Measurements from ENCODE around the gene ALG14.

ALG14 gene

GRCh38 chr1:94971491-94971924 is 101.2 kb downstream of the ALG14 start:
- DNase-seq (no peak), ATAC-seq (no peak)
- no peak overlapping the region for H3K4me3 Mint-ChIP-seq
- H3K9me3 Mint-ChIP-seq, result no peaks in the 10 kb centered on the region
- no peaks in the 10 kb centered on the region for H3K27me3 Mint-ChIP-seq
- H3K4me1 Mint-ChIP-seq, result peaks cover 5% of the 10 kb centered on the region
- no peak overlapping the region for H3K27ac Mint-ChIP-seq

DNA sequence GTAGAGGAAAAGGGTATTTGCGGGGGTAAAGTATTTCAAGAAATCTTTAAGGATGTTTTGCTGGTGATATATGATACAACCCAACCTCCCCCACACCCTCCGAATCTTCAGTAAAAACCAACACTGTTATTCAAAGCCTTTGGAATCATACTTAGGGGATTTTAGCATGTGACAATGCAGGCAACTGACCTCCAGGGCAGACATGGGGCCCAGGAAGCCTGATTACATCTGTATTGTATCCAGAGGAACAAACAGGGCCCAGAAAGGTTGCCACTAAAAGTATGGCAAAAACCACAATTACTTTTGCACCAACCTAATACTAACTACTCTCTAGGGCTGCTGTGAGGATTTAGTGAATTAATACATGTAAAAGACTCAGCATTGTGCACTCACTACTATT is 102.0 kb downstream of the ALG14 start:
- no peaks in the 10 kb centered on the region for H3K9me3 Mint-ChIP-seq
- H3K4me1 Mint-ChIP-seq, result peaks cover 5% of the 10 kb centered on the region
- no peak overlapping the region for H3K4me3 Mint-ChIP-seq
- no peak for ATAC-seq
- no peak overlapping the region for H3K27ac Mint-ChIP-seq
- H3K27me3 Mint-ChIP-seq, result no peaks in the 10 kb centered on the region
- no peak for DNase-seq

DNA sequence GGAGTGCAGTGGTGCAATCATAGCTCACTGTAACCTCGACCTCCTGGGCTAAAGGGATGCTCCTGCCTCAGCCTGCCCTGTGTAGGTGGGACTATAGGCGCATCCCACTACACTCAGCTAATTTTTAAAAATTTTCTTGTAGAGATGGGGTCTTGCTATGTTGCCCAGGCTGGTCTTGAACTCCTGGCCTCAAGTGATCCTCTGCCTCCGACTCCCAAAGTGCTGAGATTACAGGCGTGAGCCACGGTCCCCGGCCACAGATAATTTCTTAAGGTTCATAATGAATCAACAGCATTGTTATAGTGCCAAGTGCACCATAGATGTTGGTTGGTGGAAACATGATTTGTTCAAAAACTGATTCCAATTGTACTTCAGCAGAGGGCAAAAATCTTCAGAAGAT is 103.6 kb downstream of the ALG14 start:
- peaks cover 5% of the 10 kb centered on the region for H3K4me1 Mint-ChIP-seq
- no peaks in the 10 kb centered on the region for H3K9me3 Mint-ChIP-seq
- DNase-seq (no peak), ATAC-seq (no peak)
- no peak overlapping the region for H3K27ac Mint-ChIP-seq
- H3K4me3 Mint-ChIP-seq, result no peak overlapping the region
- no peaks in the 10 kb centered on the region for H3K27me3 Mint-ChIP-seq

DNA sequence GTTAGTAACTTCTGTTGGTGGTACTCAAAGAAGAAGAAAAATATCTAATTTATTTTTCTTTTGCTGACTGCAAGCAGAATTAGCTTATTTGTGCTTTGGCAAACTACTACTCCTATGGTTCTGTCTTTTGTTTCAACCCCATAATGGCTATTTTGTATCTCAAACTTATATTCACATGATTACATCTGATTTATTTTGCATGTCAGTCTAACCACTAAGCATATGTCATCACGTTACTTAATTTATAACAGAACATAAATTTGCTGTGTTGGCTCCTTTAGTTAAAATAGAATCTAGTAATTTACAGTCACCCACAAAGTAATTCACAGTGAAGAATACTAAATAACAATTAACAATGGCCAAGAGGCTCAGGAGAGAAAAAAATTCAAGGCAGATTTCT is 106.7 kb downstream of the ALG14 start:
- peaks cover 7% of the 10 kb centered on the region for H3K4me1 Mint-ChIP-seq
- H3K4me3 Mint-ChIP-seq, result no peak overlapping the region
- no peak overlapping the region for H3K27ac Mint-ChIP-seq
- no peak for ATAC-seq
- no peaks in the 10 kb centered on the region for H3K27me3 Mint-ChIP-seq
- no peaks in the 10 kb centered on the region for H3K9me3 Mint-ChIP-seq
- DNase-seq, result no peak

- H3K27ac Mint-ChIP-seq, result no peak overlapping the region
- no peaks in the 10 kb centered on the region for H3K9me3 Mint-ChIP-seq
- peaks cover 7% of the 10 kb centered on the region for H3K4me1 Mint-ChIP-seq
- H3K27me3 Mint-ChIP-seq, result no peaks in the 10 kb centered on the region
- H3K4me3 Mint-ChIP-seq, result peak overlapping the region in 1 of 2 donors; percentile 41
- ATAC-seq (no peak), DNase-seq (no peak)
Observed at GRCh38 chr1:94963864-94964263, 108.9 kb downstream of the ALG14 start.

DNA sequence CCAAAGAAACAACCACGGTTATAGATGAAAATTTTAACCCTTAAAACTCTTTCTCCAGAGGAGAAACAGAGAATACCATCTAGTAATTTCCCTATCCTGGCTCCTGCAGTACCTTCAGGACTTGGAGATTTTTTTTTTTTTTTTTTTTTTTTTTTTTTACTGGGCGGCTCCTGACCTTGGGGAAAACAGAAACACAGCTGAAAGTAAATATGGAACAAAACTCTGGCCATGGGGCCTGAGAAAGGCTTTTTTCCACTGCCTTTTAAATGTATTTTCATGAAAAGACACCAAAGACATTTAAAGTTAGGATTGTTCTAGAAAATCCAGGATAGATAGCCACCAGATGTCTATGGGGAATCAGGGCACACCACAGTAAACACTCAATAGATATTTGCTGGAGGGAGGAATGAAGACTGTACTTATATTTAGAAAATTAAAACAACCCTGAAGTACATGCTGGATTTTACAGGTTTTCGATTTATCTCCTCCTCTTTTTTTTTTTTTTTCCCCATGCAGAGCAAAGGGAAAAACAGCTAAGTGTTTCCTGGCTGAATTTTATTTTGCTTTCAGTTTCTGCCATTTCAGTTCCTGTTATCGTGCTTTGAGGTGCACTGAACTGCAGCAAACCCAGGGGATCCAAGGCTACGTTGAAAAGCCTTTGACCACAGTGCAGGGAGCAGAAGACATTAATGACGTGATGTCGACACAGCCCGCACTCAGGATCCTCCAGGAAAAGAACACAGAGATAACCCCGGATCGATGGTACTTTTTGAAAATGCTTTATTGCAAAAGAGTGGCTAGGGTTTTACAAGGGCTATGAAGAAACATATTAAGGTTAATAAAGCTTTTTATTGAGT is 110.1 kb downstream of the ALG14 start:
- Mint-ChIP-seq H3K27ac (peak overlapping the region; percentile 97), H3K4me1 (peaks cover 7% of the 10 kb centered on the region)
- peak; percentile 22 to 28 for DNase-seq

GRCh38 chr1:94961988-94962387 is 110.8 kb downstream of the ALG14 start:
- ATAC-seq, result no peak
- Mint-ChIP-seq H3K4me1 (peaks cover 7% of the 10 kb centered on the region), H3K27ac (peak overlapping the region; percentile 97), H3K9me3 (no peaks in the 10 kb centered on the region), H3K4me3 (no peak overlapping the region), H3K27me3 (no peaks in the 10 kb centered on the region)
- DNase-seq, result no peak

More for the DNA sequence above, 110.1 kb downstream of the ALG14 start:
- Mint-ChIP-seq H3K27me3 (no peaks in the 10 kb centered on the region), H3K9me3 (no peaks in the 10 kb centered on the region), H3K4me3 (peak overlapping the region; percentile 81 to 88)
- peak; percentile 75 for ATAC-seq

DNA sequence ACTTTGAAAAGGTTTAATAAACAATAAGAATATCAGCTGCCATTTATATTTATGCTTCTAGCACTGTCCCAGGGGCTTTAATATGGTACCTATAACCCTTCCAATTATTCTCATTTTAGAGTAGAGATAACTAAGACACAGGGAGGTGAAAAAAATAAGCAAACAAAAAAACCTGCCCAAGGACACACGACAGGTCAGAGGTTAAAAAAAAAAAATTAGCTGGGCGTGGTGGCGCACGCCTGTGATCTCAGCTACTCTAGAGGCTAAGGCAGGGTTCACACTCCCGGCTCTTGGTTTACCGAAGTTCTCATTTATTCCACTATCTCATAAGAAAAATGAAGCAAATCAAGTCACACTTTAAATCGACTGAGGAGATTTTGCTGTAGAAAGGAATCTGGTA is 111.2 kb downstream of the ALG14 start:
- DNase-seq (no peak), ATAC-seq (no peak)
- H3K4me1 Mint-ChIP-seq, result peaks cover 7% of the 10 kb centered on the region
- no peak overlapping the region for H3K4me3 Mint-ChIP-seq
- no peaks in the 10 kb centered on the region for H3K27me3 Mint-ChIP-seq
- H3K27ac Mint-ChIP-seq, result no peak overlapping the region
- H3K9me3 Mint-ChIP-seq, result no peaks in the 10 kb centered on the region

DNA sequence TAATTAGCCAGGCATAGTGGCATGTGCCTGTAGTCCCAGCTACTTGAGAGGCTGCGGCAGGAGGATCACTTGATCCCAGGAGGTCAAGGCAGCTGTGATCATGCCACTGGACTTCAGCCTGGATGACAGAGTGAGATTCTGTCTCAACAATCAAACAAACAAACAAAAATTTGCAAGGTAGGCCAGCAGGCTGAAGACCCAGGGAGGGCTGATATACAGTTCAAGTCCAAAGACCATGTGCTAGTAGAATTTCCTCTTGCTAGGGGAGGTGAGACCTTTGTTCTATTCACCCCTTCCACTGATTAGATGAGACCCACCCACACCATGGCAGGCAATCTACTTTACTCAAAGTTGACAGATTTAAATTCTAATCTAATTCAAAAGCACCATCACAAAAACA is 114.7 kb downstream of the ALG14 start:
- H3K4me3 Mint-ChIP-seq, result no peak overlapping the region

GRCh38 chr1:94955767-94956632 is 116.8 kb downstream of the ALG14 start:
- H3K27me3 Mint-ChIP-seq, result no peaks in the 10 kb centered on the region
- no peaks in the 10 kb centered on the region for H3K4me1 Mint-ChIP-seq
- ATAC-seq (no peak), DNase-seq (no peak)
- H3K27ac Mint-ChIP-seq, result no peak overlapping the region
- no peak overlapping the region for H3K4me3 Mint-ChIP-seq
- H3K9me3 Mint-ChIP-seq, result no peaks in the 10 kb centered on the region

More for the DNA sequence above, 114.7 kb downstream of the ALG14 start:
- DNase-seq, result no peak
- no peak overlapping the region for H3K27ac Mint-ChIP-seq
- H3K4me1 Mint-ChIP-seq, result peaks cover 6% of the 10 kb centered on the region
- H3K9me3 Mint-ChIP-seq, result no peaks in the 10 kb centered on the region
- no peaks in the 10 kb centered on the region for H3K27me3 Mint-ChIP-seq
- ATAC-seq, result no peak

- H3K4me1 Mint-ChIP-seq, result no peaks in the 10 kb centered on the region
- no peak for ATAC-seq
- no peak overlapping the region for H3K27ac Mint-ChIP-seq
- H3K4me3 Mint-ChIP-seq, result no peak overlapping the region
- no peak for DNase-seq
- no peaks in the 10 kb centered on the region for H3K9me3 Mint-ChIP-seq
- no peaks in the 10 kb centered on the region for H3K27me3 Mint-ChIP-seq
Observed at GRCh38 chr1:94954263-94955220, 118.2 kb downstream of the ALG14 start.

DNA sequence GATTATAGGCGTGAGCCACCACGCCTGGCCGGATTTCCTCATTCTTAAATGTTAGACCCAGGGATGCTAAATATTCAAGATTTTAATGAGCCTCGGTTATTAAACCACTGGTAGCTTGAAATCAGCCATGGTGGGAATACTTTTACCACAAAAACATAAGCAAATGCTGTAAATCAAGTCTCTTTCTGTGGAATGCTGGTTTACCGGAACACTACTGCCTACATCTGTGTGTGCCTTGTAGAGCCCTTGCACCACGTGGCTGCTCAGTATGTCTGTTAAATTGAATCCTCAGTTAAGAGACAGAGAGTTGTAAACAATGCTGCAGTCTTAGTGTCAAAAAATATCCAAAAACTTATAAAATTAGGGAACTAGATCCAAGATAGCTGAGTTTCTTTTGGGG is 119.0 kb downstream of the ALG14 start:
- ATAC-seq (no peak), DNase-seq (no peak)
- H3K4me1 Mint-ChIP-seq, result no peaks in the 10 kb centered on the region
- no peaks in the 10 kb centered on the region for H3K27me3 Mint-ChIP-seq
- H3K4me3 Mint-ChIP-seq, result no peak overlapping the region
- no peaks in the 10 kb centered on the region for H3K9me3 Mint-ChIP-seq
- no peak overlapping the region for H3K27ac Mint-ChIP-seq

GRCh38 chr1:94953107-94953506 is 119.6 kb downstream of the ALG14 start:
- Mint-ChIP-seq H3K4me1 (no peaks in the 10 kb centered on the region), H3K27ac (no peak overlapping the region), H3K27me3 (no peaks in the 10 kb centered on the region), H3K4me3 (no peak overlapping the region), H3K9me3 (no peaks in the 10 kb centered on the region)
- ATAC-seq (no peak), DNase-seq (no peak)

DNA sequence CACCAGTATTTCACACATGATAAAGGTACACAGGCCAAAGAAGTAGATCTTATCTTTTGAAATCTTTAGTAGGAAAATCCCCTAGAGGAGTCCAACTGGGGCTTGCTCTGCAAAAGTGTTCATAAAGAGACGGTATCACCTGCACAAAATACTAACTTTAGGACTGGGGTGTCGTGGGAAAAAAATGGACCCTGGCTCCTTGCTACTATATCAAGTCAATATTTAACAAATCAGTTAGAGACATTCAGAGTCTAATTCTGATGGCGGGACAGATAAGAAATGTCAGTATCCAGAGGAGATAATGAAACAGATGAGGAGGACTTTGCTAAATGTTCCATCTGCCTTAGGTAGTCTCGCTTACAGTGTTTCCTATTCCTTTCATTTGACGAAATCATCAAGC is 120.2 kb downstream of the ALG14 start:
- ATAC-seq, result no peak
- no peaks in the 10 kb centered on the region for H3K9me3 Mint-ChIP-seq
- no peak overlapping the region for H3K27ac Mint-ChIP-seq
- H3K4me1 Mint-ChIP-seq, result no peaks in the 10 kb centered on the region
- H3K4me3 Mint-ChIP-seq, result no peak overlapping the region
- H3K27me3 Mint-ChIP-seq, result no peaks in the 10 kb centered on the region
- DNase-seq, result no peak

DNA sequence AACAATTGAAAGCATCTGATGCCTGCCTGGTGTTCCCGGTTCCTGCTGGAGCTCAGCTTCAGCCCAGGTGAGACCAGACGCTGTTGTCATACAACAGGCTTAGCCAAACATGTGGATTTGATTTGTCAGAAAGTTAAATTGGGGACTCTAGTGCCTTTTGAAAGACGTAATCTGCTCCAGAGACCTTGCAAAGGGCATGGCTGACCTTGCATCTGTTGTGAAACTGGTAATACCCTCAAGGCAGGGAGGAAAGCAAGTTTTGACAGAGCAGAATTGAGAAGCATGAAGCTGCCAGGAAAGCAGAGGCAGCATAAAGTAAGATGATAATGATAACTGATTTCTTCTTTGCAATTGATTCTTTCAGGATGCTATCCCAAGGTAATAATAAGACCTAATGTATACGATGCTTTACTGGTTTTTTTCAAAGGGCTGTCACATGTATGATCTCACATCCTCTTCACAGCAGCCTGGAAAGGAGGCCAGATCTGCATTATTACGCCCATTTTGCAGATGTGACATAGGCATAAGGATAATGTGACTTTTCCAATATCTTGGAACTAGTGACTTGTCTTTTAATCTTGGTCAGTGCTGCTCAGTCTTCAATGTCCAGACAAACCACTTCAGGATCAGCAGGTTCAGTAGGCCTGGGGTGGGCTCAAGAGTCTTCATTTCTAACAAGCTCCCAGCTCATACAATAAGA is 121.1 kb downstream of the ALG14 start:
- no peak for DNase-seq
- Mint-ChIP-seq H3K27me3 (no peaks in the 10 kb centered on the region), H3K4me1 (no peaks in the 10 kb centered on the region), H3K4me3 (no peak overlapping the region), H3K27ac (no peak overlapping the region), H3K9me3 (no peaks in the 10 kb centered on the region)
- ATAC-seq, result no peak

Measured in stimulated activated naive CD8-positive, alpha-beta T cell treated with anti-CD3 and anti-CD28 coated beads, Interleukin-15, amount 100 ng/mL, for 72 hours (primary cell).